Nephron (organoid): ENCODE data around the gene SDHA.

Experiments used
- H3K27ac Mint-ChIP-seq, 3 experiments: 2 replicates each; pipeline ENCODE4 v1.8.0; 2020; ENCODE audit warnings: mixed read lengths in 3 of 3, mild to moderate bottlenecking in 2 of 3, moderate library complexity in 1 of 3
- H3K27me3 Mint-ChIP-seq: 2 replicates; pipeline ENCODE4 v1.8.0; 2021; ENCODE audit warnings: low read depth, mild to moderate bottlenecking, moderate library complexity, mixed read lengths
- H3K36me3 Mint-ChIP-seq: 2 replicates; pipeline ENCODE4 v1.8.0; 2020; ENCODE audit warnings: low read depth, mixed read lengths
- H3K4me1 Mint-ChIP-seq: 2 replicates; pipeline ENCODE4 v1.8.0; 2020; ENCODE audit warnings: mixed read lengths
- H3K4me3 Mint-ChIP-seq, 3 experiments: 2 replicates each; pipeline ENCODE4 v1.8.0; 2020; ENCODE audit warnings: mild to moderate bottlenecking in 3 of 3, mixed read lengths in 3 of 3, moderate library complexity in 2 of 3
- H3K9me3 Mint-ChIP-seq: 2 replicates; pipeline ENCODE4 v1.8.0; 2020; ENCODE audit warnings: mixed read lengths
- CTCF ChIP-seq, 3 experiments: fragments of 200-600 bp; sonication (generic); IDR thresholded peaks; one replicate each; pipeline ENCODE4 v1.5.0; 2021; ENCODE audit warnings: antibody characterized with exemption in 3 of 3; ENCODE audit not compliant: unreplicated experiment in 3 of 3

The SDHA gene

GRCh38 chr5:191036-191948, 26.8 kb upstream of the SDHA start, which contains the start of gene LRRC14B:
TSS of gene LRRC14B (plus strand) at chr5:191495. CDS start at chr5:191539, 44 bp downstream.
- no peak for TF ChIP-seq CTCF (IDR thresholded peaks at IDR 0.05; ENCODE audit: unreplicated experiment in 3 of 3)
- H3K4me1 Mint-ChIP-seq = peaks cover 28% of the 10 kb centered on the region
- no peaks in the 10 kb centered on the region for H3K9me3 Mint-ChIP-seq
- H3K36me3 Mint-ChIP-seq = no peaks in the 10 kb centered on the region
- H3K27ac Mint-ChIP-seq = peak within 1 kb of the TSS in 1 of 3 experiments; percentile 59
- peak within 1 kb of the TSS in 2 of 3 experiments; percentile 5 to 72 for H3K4me3 Mint-ChIP-seq
- H3K27me3 Mint-ChIP-seq = peaks cover 6% of the 10 kb centered on the region

GRCh38 chr5:191949-192690, 26.0 kb upstream of the SDHA start:
- H3K9me3 Mint-ChIP-seq = no peaks in the 10 kb centered on the region
- H3K4me1 Mint-ChIP-seq = peaks cover 33% of the 10 kb centered on the region
- no peak overlapping the region for H3K27ac Mint-ChIP-seq
- H3K36me3 Mint-ChIP-seq = no peaks in the 10 kb centered on the region
- TF ChIP-seq CTCF (IDR thresholded peaks at IDR 0.05; ENCODE audit: unreplicated experiment in 3 of 3) = no peak
- H3K4me3 Mint-ChIP-seq = peak overlapping the region in 2 of 3 experiments; percentile 4 to 72
- peaks cover 6% of the 10 kb centered on the region for H3K27me3 Mint-ChIP-seq

- TF ChIP-seq CTCF (IDR thresholded peaks at IDR 0.05; ENCODE audit: unreplicated experiment in 3 of 3) = no peak
- no peaks in the 10 kb centered on the region for H3K36me3 Mint-ChIP-seq
- peak overlapping the region in 2 of 3 experiments; percentile 4 to 72 for H3K4me3 Mint-ChIP-seq
- peaks cover 36% of the 10 kb centered on the region for H3K4me1 Mint-ChIP-seq
- peaks cover 6% of the 10 kb centered on the region for H3K27me3 Mint-ChIP-seq
- no peak overlapping the region for H3K27ac Mint-ChIP-seq
- no peaks in the 10 kb centered on the region for H3K9me3 Mint-ChIP-seq
These were observed 25.5 kb upstream of the SDHA start for GRCh38 chr5:192691-192969.

- Mint-ChIP-seq H3K27ac (no peak overlapping the region), H3K4me3 (no peak overlapping the region), H3K27me3 (peaks cover 5% of the 10 kb centered on the region), H3K4me1 (peaks cover 34% of the 10 kb centered on the region), H3K36me3 (no peaks in the 10 kb centered on the region), H3K9me3 (no peaks in the 10 kb centered on the region)
- TF ChIP-seq CTCF (IDR thresholded peaks at IDR 0.05; ENCODE audit: unreplicated experiment in 3 of 3) = no peak
These were observed 24.9 kb upstream of the SDHA start for GRCh38 chr5:192970-193831.

- Mint-ChIP-seq H3K27ac (no peak overlapping the region), H3K27me3 (peaks cover 3% of the 10 kb centered on the region), H3K4me3 (no peak overlapping the region), H3K9me3 (no peaks in the 10 kb centered on the region), H3K4me1 (peaks cover 25% of the 10 kb centered on the region), H3K36me3 (no peaks in the 10 kb centered on the region)
- TF ChIP-seq CTCF (IDR thresholded peaks at IDR 0.05; ENCODE audit: unreplicated experiment in 3 of 3) = no peak
These were observed 24.0 kb upstream of the SDHA start for GRCh38 chr5:194102-194501.
